Skeletal muscle cell (primary cell): ENCODE measurements around the gene NKX2-8.

Source experiments
- DNase-seq: peaks from one replicate; pipeline ENCODE4 v3.0.0-alpha.2; 2010; ENCODE audit warnings: low read depth
- H3K4me3 ChIP-seq: 2 replicates; pipeline ENCODE4 v1.5.1; 2011; ENCODE audit warnings: low read depth, mild to moderate bottlenecking, control low read depth, low read length, moderate library complexity

Gene NKX2-8

GRCh38 chr14:36582011-36582873 is at the start of gene NKX2-8:
Gene NKX2-8 (minus strand): TSS chr14:36582614. CDS start chr14:36582389, 225 bp downstream.
- no peak for DNase-seq
- peak within 1 kb of the TSS; percentile 44 for H3K4me3 ChIP-seq

- no peak for DNase-seq
- H3K4me3 ChIP-seq = no peak overlapping the region
These were observed 45.6 kb upstream of the NKX2-8 start for GRCh38 chr14:36627981-36628380.

- DNase-seq = no peak
These were observed 43.7 kb upstream of the NKX2-8 start for GRCh38 chr14:36626151-36626550.

GRCh38 chr14:36625436-36625835 is 43.0 kb upstream of the NKX2-8 start:
- no peak overlapping the region for H3K4me3 ChIP-seq
- no peak for DNase-seq

More at GRCh38 chr14:36626151-36626550, 43.7 kb upstream of the NKX2-8 start:
- no peak overlapping the region for H3K4me3 ChIP-seq

- no peak for DNase-seq
- no peak overlapping the region for H3K4me3 ChIP-seq
These were observed 42.6 kb upstream of the NKX2-8 start for GRCh38 chr14:36625014-36625413.

GRCh38 chr14:36619853-36620252 is 37.4 kb upstream of the NKX2-8 start:
- no peak overlapping the region for H3K4me3 ChIP-seq
- DNase-seq = no peak

GRCh38 chr14:36619131-36619530 is 36.7 kb upstream of the NKX2-8 start:
- DNase-seq = no peak
- no peak overlapping the region for H3K4me3 ChIP-seq

- DNase-seq = no peak
These were observed 36.2 kb upstream of the NKX2-8 start for GRCh38 chr14:36618641-36619040.

GRCh38 chr14:36617824-36618223 is 35.4 kb upstream of the NKX2-8 start:
- DNase-seq = no peak
- no peak overlapping the region for H3K4me3 ChIP-seq

More at GRCh38 chr14:36618641-36619040, 36.2 kb upstream of the NKX2-8 start:
- H3K4me3 ChIP-seq = no peak overlapping the region

- DNase-seq = no peak
- H3K4me3 ChIP-seq = no peak overlapping the region
These were observed 23.1 kb upstream of the NKX2-8 start for GRCh38 chr14:36605506-36605857.

- H3K4me3 ChIP-seq = no peak overlapping the region
- peak; percentile 6 for DNase-seq
These were observed 22.5 kb upstream of the NKX2-8 start for GRCh38 chr14:36604757-36605505.

GRCh38 chr14:36600431-36600830 is 18.0 kb upstream of the NKX2-8 start:
- no peak for DNase-seq
- H3K4me3 ChIP-seq = no peak overlapping the region

- no peak overlapping the region for H3K4me3 ChIP-seq
- no peak for DNase-seq
These were observed 9.1 kb upstream of the NKX2-8 start for GRCh38 chr14:36591482-36591881.

GRCh38 chr14:36588788-36589187 is 6.4 kb upstream of the NKX2-8 start:
- no peak overlapping the region for H3K4me3 ChIP-seq
- DNase-seq = no peak

- DNase-seq = no peak
- H3K4me3 ChIP-seq = no peak overlapping the region
These were observed 5.7 kb upstream of the NKX2-8 start for GRCh38 chr14:36588119-36588518.

GRCh38 chr14:36585100-36585499 is 2.7 kb upstream of the NKX2-8 start:
- no peak for DNase-seq
- no peak overlapping the region for H3K4me3 ChIP-seq

- H3K4me3 ChIP-seq = no peak overlapping the region
- DNase-seq = no peak
These were observed 1.7 kb upstream of the NKX2-8 start for GRCh38 chr14:36583893-36584811.

GRCh38 chr14:36583242-36583892 is 953 bp upstream of the NKX2-8 start:
- no peak for DNase-seq

GRCh38 chr14:36582874-36583241 is 444 bp upstream of the NKX2-8 start:
- DNase-seq = no peak
- no peak overlapping the region for H3K4me3 ChIP-seq

More at GRCh38 chr14:36583242-36583892, 953 bp upstream of the NKX2-8 start:
- H3K4me3 ChIP-seq = no peak overlapping the region
